Activated naive CD4-positive, alpha-beta T cell treated with anti-CD3 and anti-CD28 coated beads, Interleukin-2, amount 10 ng/mL, durations not matched to agents 7 days and 5 days (primary cell): ENCODE results near the gene VPS45.
A peak's percentile ranks its signal among the peaks of the same experiment; 100 is the strongest.
"Not testable (repeated sequence)": the region's sequence is repeated elsewhere in the genome, so short reads cannot be mapped to it uniquely, and the experiment has no call there.

Source experiments
- CTCF ChIA-PET: fragments of 350-600 bp; sonication (Branson Sonifier 250); formaldehyde crosslinking; loops from one replicate; lab custom pipeline; 2021; ENCODE audit warnings: antibody characterized with exemption; lab: Charles Lee
- DNase-seq: peaks from one replicate; pipeline ENCODE4 v3.0.0-alpha.2; 2020
- H3K27ac Mint-ChIP-seq: one replicate; pipeline ENCODE4 v1.8.0; 2021; ENCODE audit warnings: mild to moderate bottlenecking, moderate library complexity, mixed read lengths
- H3K27me3 Mint-ChIP-seq: one replicate; pipeline ENCODE4 v1.8.0; 2021; ENCODE audit warnings: mild to moderate bottlenecking, mixed read lengths
- H3K36me3 Mint-ChIP-seq: one replicate; pipeline ENCODE4 v1.8.0; 2021; ENCODE audit warnings: mixed read lengths
- H3K4me1 Mint-ChIP-seq: one replicate; pipeline ENCODE4 v1.8.0; 2021; ENCODE audit warnings: mixed read lengths
- H3K4me3 Mint-ChIP-seq: one replicate; pipeline ENCODE4 v1.8.0; 2021; ENCODE audit warnings: mild to moderate bottlenecking, moderate library complexity, mixed read lengths
- H3K9me3 Mint-ChIP-seq: one replicate; pipeline ENCODE4 v1.8.0; 2021; ENCODE audit warnings: mixed read lengths

Gene VPS45

DNA sequence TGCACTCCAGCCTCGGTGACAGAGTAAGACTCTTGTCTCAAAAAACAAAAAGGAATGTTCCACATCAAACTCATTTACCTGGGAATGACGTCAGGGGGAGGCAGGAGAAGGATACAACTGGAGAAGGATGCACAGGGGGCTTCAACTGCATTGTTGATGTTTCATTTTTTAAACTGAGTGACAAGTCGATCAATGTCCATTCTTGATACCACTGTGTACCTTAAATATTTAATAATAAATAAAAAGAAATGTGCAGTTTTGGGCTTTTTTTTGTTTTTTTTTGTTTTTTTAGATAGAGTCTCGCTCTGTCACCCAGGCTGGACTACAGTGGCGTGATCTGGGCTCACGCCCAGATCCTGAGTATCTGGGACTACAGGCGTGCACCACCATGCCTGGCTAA, 117.9 kb downstream of the VPS45 start:
- no peak for DNase-seq
- Mint-ChIP-seq H3K9me3 (no peaks in the 10 kb centered on the region), H3K27me3 (peaks cover 24% of the 10 kb centered on the region), H3K36me3 (no peaks in the 10 kb centered on the region), H3K4me1 (peaks cover 18% of the 10 kb centered on the region), H3K4me3 (no peak overlapping the region), H3K27ac (no peak overlapping the region)
- CTCF ChIA-PET, result interaction anchor here (0.8 to 2.9 kb wide), 4 partner anchors 14 to 121 kb away, joined by 3 to 37 read pairs (median 7); partner anchors contain the start of gene VPS45

DNA sequence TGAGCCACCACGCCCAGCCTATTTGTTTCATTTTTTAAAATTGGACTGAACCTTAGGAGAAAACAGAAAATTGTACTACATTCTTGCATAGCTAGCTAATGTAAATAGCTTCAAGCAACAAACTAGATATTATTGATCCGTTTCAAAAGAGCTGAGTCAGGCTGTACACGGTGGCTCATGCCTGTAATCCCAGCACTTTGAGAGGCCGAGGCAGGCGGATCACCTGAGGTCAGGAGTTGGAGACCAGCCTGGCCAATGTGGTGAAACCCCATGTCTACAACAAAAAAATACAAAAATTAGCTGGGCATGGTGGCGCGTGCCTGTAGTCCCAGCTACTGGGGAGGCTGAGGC, 118.8 kb downstream of the VPS45 start:
- DNase-seq, H3K36me3 Mint-ChIP-seq, H3K4me3 Mint-ChIP-seq, H3K27ac Mint-ChIP-seq, H3K9me3 Mint-ChIP-seq: not testable (repeated sequence)
- Mint-ChIP-seq H3K4me1 (peaks cover 18% of the 10 kb centered on the region), H3K27me3 (peaks cover 21% of the 10 kb centered on the region)
- CTCF ChIA-PET, result interaction anchor here (0.8 to 2.9 kb wide), 23 partner anchors 9 to 298 kb away, joined by 3 to 37 read pairs (median 5); partner anchors contain the start of gene VPS45

DNA sequence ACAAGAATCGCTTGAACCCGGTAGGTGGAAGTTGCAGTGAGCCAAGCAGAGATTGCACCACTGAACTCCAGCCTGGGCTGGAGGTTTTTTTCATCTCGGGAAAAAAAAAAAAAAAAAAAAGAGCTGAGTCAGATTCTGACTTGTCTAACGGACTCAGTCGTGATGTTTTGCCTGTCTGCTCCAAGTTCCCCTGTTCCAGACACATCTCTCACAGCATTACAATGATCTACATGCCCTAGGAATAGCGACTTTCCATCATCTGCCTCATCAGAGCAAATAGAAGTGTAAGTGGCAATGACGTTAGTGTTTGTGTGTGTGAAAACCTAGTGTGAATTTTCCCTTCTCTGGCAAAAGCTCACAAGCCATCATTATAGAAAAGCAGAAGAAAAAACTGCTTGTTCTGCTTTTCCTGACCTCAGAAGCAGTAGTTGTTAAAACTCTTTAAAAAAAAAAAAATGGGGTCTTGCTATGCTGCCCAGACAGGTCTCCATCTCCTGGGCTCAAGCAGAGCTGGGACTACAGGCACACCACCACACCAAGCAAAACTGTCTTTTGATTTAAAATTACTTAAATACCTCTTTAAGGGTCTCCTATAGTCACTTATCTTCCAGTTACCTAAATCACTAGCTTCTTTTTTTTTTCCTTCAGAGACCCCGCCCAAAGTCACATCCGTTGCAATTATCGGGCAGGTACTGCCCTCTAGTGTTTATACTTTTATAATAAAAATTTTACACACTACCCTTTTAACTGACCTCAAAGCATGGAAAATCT, 119.4 kb downstream of the VPS45 start:
- H3K36me3 Mint-ChIP-seq, result no peaks in the 10 kb centered on the region
- H3K4me1 Mint-ChIP-seq, result peaks cover 18% of the 10 kb centered on the region
- peaks cover 21% of the 10 kb centered on the region for H3K27me3 Mint-ChIP-seq
- H3K9me3 Mint-ChIP-seq, result no peaks in the 10 kb centered on the region
- H3K4me3 Mint-ChIP-seq, result no peak overlapping the region
- no peak overlapping the region for H3K27ac Mint-ChIP-seq
- DNase-seq, result peak; percentile 28
- CTCF ChIA-PET, result interaction anchor here (0.6 to 2.9 kb wide), 31 partner anchors 8 to 298 kb away, joined by 3 to 37 read pairs (median 5); a partner anchor contains a TSS

DNA sequence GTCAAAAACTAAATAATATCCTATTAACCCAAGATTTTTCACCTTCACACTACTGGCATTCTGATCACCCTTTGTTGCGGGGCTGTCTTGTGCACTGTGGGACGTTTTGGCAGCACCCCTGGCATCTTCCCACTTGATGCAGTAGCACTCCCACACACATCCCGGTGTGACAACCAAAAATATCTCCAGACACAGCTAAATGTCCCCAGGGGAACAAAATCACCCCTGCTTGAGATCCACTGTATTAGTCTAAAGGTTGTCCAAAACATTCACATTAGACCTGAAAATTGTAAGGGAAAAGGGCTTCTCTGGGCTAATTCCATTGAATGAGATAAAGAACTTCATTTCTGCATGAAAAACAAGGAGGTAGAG, 120.0 kb downstream of the VPS45 start:
- Mint-ChIP-seq H3K4me1 (peaks cover 18% of the 10 kb centered on the region), H3K4me3 (no peak overlapping the region), H3K36me3 (no peaks in the 10 kb centered on the region), H3K27ac (no peak overlapping the region), H3K27me3 (peaks cover 23% of the 10 kb centered on the region), H3K9me3 (no peaks in the 10 kb centered on the region)
- CTCF ChIA-PET, result interaction anchor here (0.7 to 2.9 kb wide), 25 partner anchors 8 to 299 kb away, joined by 3 to 37 read pairs (median 5); a partner anchor contains a TSS
- DNase-seq, result no peak

DNA sequence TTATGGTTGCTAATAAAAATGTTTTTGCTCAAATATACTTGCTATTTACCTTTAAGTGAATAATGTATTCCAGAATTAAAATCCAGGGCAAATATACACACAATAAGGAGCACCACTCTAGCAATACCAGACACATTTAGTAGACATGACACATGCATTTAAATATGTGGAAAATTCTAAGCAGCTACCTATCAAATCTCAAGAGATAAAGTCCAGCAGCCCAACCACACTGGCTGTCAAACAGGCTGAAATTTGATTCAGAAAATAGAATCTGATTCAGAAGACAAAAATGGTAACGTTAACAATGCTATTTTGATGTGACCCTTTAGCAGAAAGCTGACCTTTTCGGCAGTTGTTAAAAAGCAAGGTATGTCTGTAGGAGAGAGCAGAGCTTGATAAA, 124.4 kb downstream of the VPS45 start:
- Mint-ChIP-seq H3K27me3 (peaks cover 33% of the 10 kb centered on the region), H3K27ac (no peak overlapping the region), H3K4me1 (peaks cover 8% of the 10 kb centered on the region), H3K4me3 (no peak overlapping the region), H3K9me3 (no peaks in the 10 kb centered on the region), H3K36me3 (no peaks in the 10 kb centered on the region)
- DNase-seq, result no peak
- CTCF ChIA-PET, result no interaction called here

DNA sequence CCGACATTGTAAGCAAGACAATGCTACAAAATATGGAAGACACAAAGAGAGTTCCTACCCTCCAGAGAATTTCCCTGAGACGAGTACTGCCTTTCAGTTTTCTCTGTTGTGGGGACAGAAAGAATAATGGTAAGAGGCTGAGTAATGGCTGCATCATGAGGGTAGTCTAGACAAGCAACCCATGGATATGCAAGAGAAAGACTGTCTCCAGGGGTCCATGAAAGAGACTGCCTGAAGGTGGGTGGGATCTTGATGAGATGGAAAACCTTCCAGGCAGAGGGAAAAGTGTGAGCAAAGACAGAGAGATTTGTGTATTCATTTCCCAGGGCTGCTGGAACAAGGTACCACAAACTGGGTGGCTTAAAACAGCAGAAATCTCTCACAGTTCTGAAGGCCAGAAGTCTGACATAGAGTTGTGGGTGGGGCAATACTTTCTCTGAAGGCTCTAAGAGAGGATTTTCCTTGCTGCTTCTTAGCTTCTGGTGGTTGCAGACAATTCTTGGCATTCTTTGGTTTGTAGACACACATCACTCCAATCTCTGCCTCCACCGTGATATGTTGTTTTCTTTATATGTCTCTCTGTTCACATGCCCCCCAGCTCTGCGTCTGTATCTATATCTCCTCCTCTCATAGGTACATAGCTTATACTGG, 126.9 kb downstream of the VPS45 start:
- CTCF ChIA-PET, result interaction anchor here (1.3 to 1.4 kb wide), 2 partner anchors 8 to 11 kb away, joined by 3 to 6 read pairs; no protein-coding TSS in a partner anchor
- Mint-ChIP-seq H3K27me3 (peaks cover 41% of the 10 kb centered on the region), H3K4me1 (no peaks in the 10 kb centered on the region), H3K9me3 (no peaks in the 10 kb centered on the region), H3K36me3 (no peaks in the 10 kb centered on the region), H3K4me3 (no peak overlapping the region), H3K27ac (no peak overlapping the region)
- DNase-seq, result no peak
